HCT116 (cell line): ENCODE measurements around the gene NDUFB10.

ENCODE experiments used
- ELF1 ChIP-seq: IDR thresholded peaks from 2 replicates; pipeline ENCODE4 v1.6.1; 2012; ENCODE audit warnings: low read depth, borderline replicate concordance
- EZH2phosphoT487 ChIP-seq: fragments of 200-600 bp; IDR thresholded peaks from 2 replicates; pipeline ENCODE4 v1.6.1; 2018; ENCODE audit warnings: antibody characterized with exemption, borderline replicate concordance
- TF ChIP-seq, protein P1 (sequence below), 3 experiments: fragments of 200-600 bp in 1 of 3; sonication (generic) in 1 of 3; IDR thresholded peaks in 2 of 3; conservative IDR thresholded peaks in 1 of 3; 2 replicates each; pipeline ENCODE4 v1.5.1; 2012 to 2017; ENCODE audit warnings: low read depth in 2 of 3, low read length in 2 of 3, antibody characterized with exemption in 1 of 3, borderline replicate concordance in 1 of 3, control low read depth in 1 of 3, mild to moderate bottlenecking in 1 of 3, mixed read lengths in 1 of 3, mixed run types in 1 of 3, moderate library complexity in 1 of 3; ENCODE audit not compliant: insufficient read depth in 1 of 3
- TF ChIP-seq, protein P2 (sequence below): IDR thresholded peaks from 2 replicates; pipeline ENCODE4 v1.6.1; 2012; ENCODE audit warnings: low read depth

GRCh38 chr16:1991135-1991551 lies 31.8 kb downstream of the NDUFB10 start:
- TF ChIP-seq, protein P1, sequence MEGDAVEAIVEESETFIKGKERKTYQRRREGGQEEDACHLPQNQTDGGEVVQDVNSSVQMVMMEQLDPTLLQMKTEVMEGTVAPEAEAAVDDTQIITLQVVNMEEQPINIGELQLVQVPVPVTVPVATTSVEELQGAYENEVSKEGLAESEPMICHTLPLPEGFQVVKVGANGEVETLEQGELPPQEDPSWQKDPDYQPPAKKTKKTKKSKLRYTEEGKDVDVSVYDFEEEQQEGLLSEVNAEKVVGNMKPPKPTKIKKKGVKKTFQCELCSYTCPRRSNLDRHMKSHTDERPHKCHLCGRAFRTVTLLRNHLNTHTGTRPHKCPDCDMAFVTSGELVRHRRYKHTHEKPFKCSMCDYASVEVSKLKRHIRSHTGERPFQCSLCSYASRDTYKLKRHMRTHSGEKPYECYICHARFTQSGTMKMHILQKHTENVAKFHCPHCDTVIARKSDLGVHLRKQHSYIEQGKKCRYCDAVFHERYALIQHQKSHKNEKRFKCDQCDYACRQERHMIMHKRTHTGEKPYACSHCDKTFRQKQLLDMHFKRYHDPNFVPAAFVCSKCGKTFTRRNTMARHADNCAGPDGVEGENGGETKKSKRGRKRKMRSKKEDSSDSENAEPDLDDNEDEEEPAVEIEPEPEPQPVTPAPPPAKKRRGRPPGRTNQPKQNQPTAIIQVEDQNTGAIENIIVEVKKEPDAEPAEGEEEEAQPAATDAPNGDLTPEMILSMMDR (IDR thresholded peaks at IDR 0.05 in 2 of 3, conservative IDR thresholded peaks at IDR 0.05 in 1 of 3; ENCODE audit: borderline replicate concordance in 1 of 3, insufficient read depth in 1 of 3, low read depth in 2 of 3, low read length in 2 of 3): no peak
- TF ChIP-seq ELF1 (no peak), EZH2phosphoT487 (no peak)
- TF ChIP-seq, protein P2, sequence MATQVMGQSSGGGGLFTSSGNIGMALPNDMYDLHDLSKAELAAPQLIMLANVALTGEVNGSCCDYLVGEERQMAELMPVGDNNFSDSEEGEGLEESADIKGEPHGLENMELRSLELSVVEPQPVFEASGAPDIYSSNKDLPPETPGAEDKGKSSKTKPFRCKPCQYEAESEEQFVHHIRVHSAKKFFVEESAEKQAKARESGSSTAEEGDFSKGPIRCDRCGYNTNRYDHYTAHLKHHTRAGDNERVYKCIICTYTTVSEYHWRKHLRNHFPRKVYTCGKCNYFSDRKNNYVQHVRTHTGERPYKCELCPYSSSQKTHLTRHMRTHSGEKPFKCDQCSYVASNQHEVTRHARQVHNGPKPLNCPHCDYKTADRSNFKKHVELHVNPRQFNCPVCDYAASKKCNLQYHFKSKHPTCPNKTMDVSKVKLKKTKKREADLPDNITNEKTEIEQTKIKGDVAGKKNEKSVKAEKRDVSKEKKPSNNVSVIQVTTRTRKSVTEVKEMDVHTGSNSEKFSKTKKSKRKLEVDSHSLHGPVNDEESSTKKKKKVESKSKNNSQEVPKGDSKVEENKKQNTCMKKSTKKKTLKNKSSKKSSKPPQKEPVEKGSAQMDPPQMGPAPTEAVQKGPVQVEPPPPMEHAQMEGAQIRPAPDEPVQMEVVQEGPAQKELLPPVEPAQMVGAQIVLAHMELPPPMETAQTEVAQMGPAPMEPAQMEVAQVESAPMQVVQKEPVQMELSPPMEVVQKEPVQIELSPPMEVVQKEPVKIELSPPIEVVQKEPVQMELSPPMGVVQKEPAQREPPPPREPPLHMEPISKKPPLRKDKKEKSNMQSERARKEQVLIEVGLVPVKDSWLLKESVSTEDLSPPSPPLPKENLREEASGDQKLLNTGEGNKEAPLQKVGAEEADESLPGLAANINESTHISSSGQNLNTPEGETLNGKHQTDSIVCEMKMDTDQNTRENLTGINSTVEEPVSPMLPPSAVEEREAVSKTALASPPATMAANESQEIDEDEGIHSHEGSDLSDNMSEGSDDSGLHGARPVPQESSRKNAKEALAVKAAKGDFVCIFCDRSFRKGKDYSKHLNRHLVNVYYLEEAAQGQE: no peak
